GM18508 (cell line): Measurements from ENCODE around the gene SLC5A2.
"Not testable (repeated sequence)": the region's sequence is repeated elsewhere in the genome, so short reads cannot be mapped to it uniquely, and the experiment has no call there.

ENCODE experiments used
- ATAC-seq: cut with Tn5 transposase; IDR thresholded peaks from one replicate; pipeline ENCODE4 v1.9.1; 2021; ENCODE audit warnings: moderate number of reproducible peaks; ENCODE audit not compliant: insufficient read depth, unreplicated experiment

SLC5A2 gene

DNA sequence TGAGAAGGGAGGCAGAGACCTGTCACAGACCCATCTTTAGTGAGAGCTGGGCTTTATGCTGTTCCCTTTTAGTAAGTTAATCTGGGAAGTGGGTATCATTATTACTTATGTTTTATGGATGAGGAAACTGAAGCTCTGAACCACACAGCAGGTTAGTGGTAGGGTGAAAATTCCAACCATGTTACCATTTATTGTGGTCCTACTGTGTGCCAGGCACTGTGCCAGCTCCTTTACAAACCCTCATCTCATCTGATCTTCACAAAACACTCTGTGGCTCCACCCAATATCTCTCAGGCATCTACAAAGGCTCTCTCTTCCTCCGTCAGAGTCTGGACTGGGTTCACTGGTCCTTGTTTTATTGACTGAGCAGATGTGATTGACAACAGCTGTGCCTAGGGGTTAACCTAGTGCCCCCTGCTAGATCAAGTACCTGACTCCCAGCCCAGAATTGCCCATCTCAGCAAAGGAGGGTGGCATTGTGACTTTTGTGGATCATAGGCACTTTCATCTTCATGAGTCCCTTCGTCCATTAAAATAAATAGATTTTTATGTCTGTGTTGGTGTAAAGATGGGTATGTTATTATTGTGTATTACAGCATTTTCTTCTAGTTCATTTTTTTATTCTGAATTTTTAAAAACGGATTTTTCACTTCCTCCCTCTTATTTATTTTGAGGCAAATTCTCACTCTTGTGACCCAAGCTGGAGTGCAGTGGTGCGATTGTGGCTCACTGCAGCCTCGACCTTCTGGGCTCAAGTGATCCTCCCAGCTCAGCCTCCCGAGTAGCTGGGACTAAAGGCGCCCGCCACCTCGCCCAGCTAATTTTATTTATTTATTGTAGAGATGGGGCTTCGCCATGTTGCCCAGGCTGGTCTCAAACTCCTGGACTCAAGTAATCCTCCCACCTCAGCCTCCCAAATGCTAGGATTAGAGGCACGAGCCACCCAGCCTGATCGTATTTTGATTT is 7.9 kb upstream of the SLC5A2 start:
- ATAC-seq: no peak

DNA sequence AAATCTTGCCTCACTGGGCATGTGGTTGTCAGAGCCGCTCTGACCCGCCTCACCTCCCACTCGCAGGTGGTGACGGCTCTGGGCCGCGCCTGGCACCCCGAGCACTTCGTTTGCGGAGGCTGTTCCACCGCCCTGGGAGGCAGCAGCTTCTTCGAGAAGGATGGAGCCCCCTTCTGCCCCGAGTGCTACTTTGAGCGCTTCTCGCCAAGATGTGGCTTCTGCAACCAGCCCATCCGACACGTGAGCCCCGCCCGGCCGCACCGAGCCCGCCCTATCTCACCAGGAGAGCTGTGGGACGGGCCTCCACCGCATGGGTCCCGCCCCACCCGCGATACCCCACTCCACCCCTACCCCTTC is 7.0 kb upstream of the SLC5A2 start:
- ATAC-seq: no peak

DNA sequence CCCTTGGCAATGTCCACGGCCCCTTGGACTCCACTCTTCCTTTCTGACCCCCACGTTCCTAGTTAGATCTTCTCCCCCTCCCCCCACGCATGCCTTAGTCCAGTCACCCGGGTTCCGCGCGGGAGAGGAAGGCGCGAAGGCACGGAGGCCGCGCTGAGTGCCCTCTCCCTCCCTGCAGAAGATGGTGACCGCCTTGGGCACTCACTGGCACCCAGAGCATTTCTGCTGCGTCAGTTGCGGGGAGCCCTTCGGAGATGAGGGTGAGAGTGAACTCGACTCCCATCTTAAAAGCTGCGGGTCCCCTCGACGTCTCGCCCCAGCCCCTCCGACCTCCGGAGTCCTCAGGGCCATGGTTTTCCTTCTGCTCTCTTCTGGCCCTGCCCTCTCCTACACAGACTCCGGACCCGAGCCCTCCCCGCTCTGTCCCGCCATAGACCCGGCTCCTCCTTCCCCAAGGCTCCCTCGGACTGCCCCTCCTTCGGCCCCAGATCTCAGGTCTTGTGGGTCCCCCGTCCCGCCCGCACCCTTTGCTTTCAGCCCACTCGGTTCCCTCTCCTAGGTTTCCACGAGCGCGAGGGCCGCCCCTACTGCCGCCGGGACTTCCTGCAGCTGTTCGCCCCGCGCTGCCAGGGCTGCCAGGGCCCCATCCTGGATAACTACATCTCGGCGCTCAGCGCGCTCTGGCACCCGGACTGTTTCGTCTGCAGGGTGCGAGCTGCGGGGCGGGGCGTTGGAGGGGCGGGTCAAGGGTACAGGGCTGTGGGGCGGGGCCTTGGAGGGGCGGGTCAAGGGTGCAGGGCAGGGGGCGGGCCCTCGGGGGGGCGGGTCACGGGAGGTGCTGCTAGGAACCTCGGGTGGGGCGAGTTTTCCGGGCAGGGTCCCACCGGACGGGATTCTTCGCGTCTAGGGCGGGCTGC is 6.4 kb upstream of the SLC5A2 start:
- no peak for ATAC-seq

DNA sequence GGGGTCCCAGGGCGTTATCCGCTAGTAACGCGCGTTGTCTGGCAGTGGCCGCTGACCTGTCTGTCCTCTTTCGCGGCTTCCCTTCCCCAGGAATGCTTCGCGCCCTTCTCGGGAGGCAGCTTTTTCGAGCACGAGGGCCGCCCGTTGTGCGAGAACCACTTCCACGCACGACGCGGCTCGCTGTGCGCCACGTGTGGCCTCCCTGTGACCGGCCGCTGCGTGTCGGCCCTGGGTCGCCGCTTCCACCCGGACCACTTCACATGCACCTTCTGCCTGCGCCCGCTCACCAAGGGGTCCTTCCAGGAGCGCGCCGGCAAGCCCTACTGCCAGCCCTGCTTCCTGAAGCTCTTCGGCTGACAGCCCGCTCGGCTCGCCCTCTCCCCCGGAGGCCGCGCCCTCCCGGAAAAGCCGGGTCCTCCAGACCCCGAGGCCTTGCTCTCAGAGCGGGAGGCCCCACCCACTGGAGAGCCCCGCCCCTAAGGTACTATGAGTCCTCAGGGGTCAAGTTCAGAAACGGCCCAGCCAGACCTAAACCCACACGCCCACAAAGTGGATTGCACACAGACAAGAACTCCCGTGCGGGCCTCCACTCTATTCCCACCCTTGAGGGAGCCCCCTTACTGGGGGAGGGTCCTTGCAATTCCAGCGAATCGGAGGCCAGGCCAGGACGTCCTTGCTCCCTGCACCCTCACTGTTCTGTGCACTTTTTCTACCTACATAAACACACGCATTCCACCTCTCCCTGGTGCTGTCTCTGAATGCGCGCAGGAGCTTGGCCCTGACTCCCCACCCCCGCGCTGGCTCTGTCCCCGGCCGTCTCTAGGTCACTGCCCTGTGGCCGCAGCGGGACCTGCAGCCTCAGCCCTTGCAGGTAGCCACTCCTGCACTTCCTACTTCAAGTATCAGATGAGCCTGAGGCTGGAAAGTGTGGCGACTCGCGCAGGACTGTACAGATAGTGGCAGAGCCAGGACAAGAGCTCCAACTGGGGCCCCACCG is 5.4 kb upstream of the SLC5A2 start:
- no peak for ATAC-seq

DNA sequence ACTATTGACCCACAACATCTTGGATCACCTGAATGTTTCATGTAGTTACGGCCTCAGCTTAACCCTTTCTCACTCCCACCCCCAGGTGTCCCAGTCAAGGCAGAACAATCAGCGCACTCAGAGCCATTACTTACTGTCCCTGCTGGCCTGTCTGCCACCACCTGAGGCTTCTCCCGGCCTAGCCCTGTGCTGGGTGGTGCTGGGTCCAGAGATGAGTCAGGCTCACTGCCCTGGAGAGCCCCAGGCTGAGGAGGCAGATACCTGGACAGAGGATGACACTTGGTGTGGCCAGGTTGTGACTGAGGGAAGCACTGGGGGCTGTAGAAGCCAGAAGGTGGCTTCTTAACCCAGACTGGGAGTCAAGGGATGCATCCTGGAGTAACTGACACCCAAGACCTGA is 4.0 kb upstream of the SLC5A2 start:
- no peak for ATAC-seq

DNA sequence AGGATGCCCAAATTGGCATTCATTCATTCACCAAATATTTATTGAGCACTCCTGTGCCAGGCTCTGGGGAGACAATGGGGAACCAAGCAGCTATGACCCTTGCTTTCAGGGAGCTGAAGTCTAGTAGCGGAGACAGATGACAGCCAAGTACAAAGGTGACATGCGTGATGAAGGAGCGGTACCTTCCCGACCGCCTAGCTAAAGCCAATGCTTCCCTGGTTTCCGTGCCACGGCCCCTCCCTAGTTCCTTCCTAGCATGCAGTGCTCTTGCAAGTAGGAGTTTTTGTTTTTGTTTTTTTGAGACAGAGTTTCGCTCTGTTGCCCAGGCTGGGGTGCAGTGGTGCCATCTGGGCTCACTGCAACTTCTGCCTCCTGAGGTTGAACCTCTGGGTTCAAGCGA is 3.2 kb upstream of the SLC5A2 start:
- no peak for ATAC-seq

DNA sequence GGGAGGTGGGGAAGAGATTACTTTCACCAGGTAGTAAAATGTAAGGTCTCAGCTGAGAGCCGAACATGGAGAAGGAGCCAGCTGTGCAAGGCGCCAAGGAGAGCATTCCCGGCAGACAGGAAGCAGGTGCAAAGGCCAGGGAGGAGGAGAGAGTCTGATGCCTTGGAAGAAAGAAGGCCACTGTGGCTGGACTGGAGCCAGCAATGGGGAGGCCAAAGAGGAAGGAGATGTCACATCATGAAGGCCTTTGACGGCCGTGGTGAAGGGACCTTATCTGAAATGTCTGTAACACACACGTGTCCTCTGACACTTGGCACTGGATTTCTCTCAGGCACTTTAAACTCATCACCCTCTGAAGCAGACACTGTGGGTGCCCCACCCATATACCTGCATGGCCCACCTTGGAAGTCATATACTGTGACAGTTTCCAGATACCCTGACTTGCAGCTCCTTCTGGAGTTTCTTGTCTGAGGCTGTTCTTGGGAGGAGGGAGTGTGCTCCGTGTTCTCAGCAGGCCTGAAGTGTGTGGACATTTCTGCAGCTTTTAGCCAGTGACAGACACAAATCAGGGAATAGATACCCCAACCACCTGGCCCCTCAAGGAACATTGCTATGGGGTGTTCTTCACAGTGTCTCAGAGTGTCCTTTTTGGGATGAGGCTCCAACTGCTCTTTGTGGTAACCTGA is 1.9 kb upstream of the SLC5A2 start:
- no peak for ATAC-seq

DNA sequence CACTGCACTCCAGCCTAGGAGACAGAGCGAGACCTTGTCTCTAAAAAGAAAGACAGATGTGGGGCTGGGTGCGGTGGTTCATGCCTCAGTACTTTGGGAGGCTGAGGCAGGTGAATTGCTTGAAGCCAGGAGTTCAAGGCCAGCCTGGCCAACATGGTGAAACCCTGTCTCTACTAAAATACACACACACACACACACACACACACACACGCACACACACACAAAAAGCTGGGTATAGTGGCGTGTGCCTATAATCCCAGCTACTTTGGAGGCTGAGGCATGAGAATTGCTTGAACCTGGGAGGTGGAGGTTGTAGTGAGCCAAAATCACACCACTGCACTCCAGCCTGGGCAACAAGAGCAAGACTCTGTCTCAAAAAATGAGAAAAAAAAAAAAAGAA is 1.1 kb downstream of the SLC5A2 start:
- ATAC-seq: not testable (repeated sequence)

DNA sequence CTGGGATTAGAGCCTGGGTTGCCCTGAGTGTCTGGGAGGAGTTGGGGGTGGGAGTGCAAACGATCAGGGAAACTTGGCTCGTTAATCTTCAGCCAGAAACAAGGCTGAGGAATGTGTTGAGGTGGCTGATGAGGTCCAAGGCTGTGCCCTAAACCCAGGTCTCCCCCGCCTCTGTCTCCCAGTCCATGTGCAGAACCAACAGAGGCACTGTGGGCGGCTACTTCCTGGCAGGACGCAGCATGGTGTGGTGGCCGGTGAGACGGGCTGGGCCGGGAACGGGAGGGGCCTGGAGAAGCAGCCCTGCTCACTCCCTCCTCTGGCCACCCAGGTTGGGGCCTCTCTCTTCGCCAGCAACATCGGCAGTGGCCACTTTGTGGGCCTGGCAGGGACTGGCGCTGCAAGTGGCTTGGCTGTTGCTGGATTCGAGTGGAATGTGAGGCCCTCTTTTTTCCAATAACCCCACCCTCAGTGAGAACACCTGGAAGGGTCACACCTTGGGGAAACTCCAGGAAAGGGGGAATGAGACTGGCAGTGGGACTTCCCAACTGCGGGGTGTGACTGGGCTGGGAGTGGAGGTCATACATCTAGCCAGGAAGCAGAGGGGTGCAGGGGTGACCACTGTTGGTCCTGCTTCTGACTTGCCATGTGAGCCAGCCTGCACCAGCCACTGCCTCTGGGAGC is 1.7 kb downstream of the SLC5A2 start:
- ATAC-seq: no peak

DNA sequence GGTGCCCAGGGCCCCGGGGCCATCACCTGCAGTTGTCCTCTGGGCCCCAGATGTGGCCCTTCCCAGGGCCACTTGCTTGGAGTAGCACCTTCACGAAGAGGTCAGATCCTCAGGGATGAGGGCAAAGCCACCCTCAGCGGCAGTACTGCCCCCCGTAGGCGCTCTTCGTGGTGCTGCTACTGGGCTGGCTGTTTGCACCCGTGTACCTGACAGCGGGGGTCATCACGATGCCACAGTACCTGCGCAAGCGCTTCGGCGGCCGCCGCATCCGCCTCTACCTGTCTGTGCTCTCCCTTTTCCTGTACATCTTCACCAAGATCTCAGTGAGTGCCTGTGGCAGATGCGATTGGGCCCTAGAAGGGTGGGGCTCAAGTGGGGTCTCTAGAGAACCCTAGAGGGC is 2.6 kb downstream of the SLC5A2 start:
- no peak for ATAC-seq

DNA sequence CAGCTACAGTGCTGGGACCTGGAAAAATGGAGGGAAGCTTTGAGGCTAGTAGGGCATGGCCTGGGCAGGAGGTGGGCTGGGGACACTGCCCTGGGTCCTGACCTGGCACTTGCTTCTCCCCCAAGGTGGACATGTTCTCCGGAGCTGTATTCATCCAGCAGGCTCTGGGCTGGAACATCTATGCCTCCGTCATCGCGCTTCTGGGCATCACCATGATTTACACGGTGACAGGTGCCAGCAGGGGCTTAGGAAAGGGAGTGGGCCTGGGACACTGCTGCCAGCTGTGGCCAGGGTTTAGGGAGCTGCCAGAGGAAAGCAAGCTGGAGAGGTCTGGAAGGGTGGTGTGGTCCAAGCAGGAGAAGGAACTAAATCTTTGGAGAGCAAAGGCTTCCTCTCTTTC is 3.1 kb downstream of the SLC5A2 start:
- no peak for ATAC-seq

DNA sequence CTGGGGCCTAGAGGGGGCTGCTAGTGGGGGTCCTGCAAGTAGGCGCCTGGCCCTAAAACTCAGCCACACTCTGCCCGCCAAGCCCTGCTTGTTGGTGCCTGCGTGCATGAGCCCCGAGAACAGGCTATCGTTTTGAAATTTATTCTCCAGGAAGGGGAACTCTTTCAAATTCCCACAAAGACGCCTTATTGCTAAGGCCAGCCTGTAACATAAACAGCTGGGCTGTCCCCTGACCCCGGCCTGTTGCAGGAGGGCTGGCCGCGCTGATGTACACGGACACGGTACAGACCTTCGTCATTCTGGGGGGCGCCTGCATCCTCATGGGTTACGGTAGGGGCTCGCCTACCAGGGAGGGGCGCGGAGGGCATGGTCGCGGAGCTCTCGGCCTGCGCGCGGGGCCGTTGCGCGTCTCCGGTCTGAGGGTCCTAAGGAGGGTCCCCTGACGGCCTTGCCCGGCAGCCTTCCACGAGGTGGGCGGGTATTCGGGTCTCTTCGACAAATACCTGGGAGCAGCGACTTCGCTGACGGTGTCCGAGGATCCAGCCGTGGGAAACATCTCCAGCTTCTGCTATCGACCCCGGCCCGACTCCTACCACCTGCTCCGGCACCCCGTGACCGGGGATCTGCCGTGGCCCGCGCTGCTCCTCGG is 4.3 kb downstream of the SLC5A2 start:
- no peak for ATAC-seq

DNA sequence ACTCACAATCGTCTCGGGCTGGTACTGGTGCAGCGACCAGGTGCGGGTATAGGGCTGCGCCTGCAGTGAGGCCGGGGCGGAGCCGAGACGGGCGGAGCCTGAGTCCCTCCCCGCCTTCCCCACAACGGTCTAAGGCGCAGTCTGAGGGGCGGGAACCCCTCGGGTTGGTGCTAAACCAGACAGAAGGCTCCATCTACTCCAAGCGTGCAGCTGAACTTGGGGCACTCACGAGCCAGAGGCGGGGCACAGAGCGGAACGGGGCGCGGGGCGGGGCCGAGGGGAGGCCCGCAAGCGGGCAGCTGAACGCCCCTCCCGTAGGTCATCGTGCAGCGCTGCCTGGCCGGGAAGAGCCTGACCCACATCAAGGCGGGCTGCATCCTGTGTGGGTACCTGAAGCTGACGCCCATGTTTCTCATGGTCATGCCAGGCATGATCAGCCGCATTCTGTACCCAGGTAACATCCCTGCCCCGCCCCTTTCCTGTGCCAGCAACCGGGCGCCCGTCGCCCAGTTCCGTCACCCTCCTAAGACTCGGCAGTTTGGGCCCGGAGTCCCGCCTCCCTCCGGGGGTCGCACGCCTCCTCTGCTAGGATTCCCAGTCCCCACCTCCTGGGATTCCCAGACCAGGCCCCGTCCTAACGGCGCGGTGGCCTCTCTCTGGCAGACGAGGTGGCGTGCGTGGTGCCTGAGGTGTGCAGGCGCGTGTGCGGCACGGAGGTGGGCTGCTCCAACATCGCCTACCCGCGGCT is 5.0 kb downstream of the SLC5A2 start:
- peak; percentile 42 for ATAC-seq

DNA sequence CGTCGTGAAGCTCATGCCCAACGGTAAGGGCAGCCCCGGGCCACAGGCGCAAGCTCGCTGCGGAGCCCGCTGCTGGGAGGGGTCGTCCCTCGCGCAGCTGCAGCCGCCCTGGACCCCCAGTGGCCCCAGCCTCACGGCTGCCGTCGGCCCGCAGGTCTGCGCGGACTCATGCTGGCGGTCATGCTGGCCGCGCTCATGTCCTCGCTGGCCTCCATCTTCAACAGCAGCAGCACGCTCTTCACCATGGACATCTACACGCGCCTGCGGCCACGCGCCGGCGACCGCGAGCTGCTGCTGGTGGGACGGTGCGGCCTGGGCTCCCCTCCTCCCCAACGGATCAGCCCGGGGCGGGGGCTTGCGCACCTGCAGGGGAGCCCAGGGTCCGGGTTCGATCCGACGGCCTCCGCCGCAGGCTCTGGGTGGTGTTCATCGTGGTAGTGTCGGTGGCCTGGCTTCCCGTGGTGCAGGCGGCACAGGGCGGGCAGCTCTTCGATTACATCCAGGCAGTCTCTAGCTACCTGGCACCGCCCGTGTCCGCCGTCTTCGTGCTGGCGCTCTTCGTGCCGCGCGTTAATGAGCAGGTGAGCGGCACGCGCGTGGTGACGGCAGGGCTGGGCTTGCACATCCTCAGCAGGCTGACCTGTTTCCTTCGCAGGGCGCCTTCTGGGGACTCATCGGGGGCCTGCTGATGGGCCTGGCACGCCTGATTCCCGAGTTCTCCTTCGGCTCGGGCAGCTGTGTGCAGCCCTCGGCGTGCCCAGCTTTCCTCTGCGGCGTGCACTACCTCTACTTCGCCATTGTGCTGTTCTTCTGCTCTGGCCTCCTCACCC is 5.8 kb downstream of the SLC5A2 start:
- no peak for ATAC-seq

DNA sequence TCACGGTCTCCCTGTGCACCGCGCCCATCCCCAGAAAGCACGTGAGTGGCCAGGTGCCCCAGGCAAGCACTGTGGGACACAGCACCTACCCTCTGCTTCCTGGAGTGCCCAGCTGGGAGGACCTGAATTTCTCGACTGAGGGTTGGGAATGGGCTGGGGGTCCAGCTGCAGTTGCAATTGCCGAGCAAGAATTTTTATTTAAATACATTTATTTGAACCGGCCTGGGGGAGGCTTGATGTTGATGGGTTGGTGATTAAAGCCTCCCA is 6.3 kb downstream of the SLC5A2 start:
- no peak for ATAC-seq

DNA sequence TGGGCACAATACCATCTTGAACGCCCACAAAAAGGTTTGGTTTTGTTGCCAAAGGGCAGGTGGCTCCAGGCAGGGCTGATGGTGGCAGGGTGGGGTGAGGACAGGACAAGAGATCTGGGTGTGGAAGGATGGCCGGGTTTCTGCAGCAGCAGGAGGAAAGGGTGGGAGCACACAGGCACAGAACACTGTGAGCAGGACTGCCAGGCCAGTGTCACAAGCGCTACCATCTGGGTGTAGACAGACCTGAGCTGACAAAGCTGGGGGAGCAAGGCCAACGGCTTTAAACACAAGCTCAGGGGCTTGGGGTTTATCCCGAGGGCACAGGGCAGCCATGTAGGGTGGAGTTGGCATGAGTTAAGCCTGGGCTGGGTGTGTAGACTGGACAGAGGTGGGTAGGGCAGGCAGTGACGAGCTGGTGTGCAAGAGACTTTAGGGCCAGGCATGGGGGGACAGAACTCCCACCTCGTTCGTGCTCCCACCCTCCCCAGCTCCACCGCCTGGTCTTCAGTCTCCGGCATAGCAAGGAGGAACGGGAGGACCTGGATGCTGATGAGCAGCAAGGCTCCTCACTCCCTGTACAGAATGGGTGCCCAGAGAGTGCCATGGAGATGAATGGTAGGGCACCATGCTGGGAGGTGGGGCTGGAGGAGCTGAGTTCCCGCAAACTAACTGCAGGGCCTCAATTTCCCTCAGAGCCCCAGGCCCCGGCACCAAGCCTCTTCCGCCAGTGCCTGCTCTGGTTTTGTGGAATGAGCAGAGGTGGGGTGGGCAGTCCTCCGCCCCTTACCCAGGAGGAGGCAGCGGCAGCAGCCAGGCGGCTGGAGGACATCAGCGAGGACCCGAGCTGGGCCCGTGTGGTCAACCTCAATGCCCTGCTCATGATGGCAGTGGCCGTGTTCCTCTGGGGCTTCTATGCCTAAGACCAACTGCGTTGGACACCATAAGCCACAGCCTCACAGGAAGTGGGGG is 7.0 kb downstream of the SLC5A2 start:
- no peak for ATAC-seq
